ENCODE results near the gene ZNF215.
"Not testable (repeated sequence)": the region's sequence is repeated elsewhere in the genome, so short reads cannot be mapped to it uniquely, and the experiment has no call there.

The ZNF215 gene

GRCh38 chr11:6943131-6943530, 16.9 kb downstream of the ZNF215 start:
- DNase-seq: no peak

GRCh38 chr11:6954248-6954647, 28.0 kb downstream of the ZNF215 start:
- DNase-seq: not testable (repeated sequence)

- no peak for DNase-seq
Observed at GRCh38 chr11:6962141-6962540, 35.9 kb downstream of the ZNF215 start.

GRCh38 chr11:6962673-6963072, 36.4 kb downstream of the ZNF215 start:
- DNase-seq: no peak

GRCh38 chr11:6968816-6969215, 42.6 kb downstream of the ZNF215 start:
- no peak for DNase-seq

GRCh38 chr11:6969854-6970253, 43.6 kb downstream of the ZNF215 start:
- not testable (repeated sequence) for DNase-seq

GRCh38 chr11:6979365-6979764, 53.1 kb downstream of the ZNF215 start:
- no peak for DNase-seq

- DNase-seq: no peak
Observed at GRCh38 chr11:6986487-6986886, 60.3 kb downstream of the ZNF215 start.

GRCh38 chr11:6988506-6988905, 62.3 kb downstream of the ZNF215 start:
- DNase-seq: no peak

- no peak for DNase-seq
Observed at GRCh38 chr11:6991227-6991626, 65.0 kb downstream of the ZNF215 start.

GRCh38 chr11:6992026-6992425, 65.8 kb downstream of the ZNF215 start:
- DNase-seq: no peak

GRCh38 chr11:6992457-6993417, 66.5 kb downstream of the ZNF215 start:
- DNase-seq: no peak

- DNase-seq: no peak
Observed at GRCh38 chr11:6995703-6996102, 69.5 kb downstream of the ZNF215 start.

GRCh38 chr11:7004482-7004881, 78.3 kb downstream of the ZNF215 start:
- DNase-seq: no peak
